ENCODE results near the gene INPP5E. TPM values are rescaled to one million over a fixed set of nuclear protein-coding genes. Genes with fewer than 3 reads are reported as not detected.
"Not testable (repeated sequence)": the region's sequence is repeated elsewhere in the genome, so short reads cannot be mapped to it uniquely, and the experiment has no call there.

Gene INPP5E
- total and polyA plus RNA-seq, 10 of the 15 experiments (the other 5 are each of a cell fraction or from before 2014, with no cell fraction given), result 0.24 to 16.0 (median 5.3) TPM

- ChIA-PET SMC1A (ENCODE audit: uncharacterized antibody, unreplicated experiment) (no interaction called here), CTCF (no interaction called here), POLR2A (no interaction called here), RAD21 (ENCODE audit: unreplicated experiment) (no interaction called here)
- H3K27ac ChIP-seq (ENCODE audit: control insufficient read depth, insufficient read depth), result no peak overlapping the region
- TF ChIP-seq PKNOX1 (IDR thresholded peaks at IDR 0.05), result no peak
- no peak for TF ChIP-seq LARP7 (IDR thresholded peaks at IDR 0.05)
- no peak for TF ChIP-seq CREB1 (IDR thresholded peaks at IDR 0.05; ENCODE audit: low read depth)
- no peak for TF ChIP-seq RBBP5 (conservative IDR thresholded peaks at IDR 0.05)
- no peaks in the 10 kb centered on the region for H3K9me3 ChIP-seq (replicated peaks; ENCODE audit: control insufficient read depth, insufficient read depth, low read length)
- H3K4me2 ChIP-seq (ENCODE audit: control insufficient read depth, insufficient read depth), result no peak overlapping the region
- H2AFZ ChIP-seq (ENCODE audit: control insufficient read depth, low read depth, low read length), result no peak overlapping the region
- intact Hi-C loops (cut with micrococcal nuclease; ENCODE audit: unreplicated experiment) (no loop called here), in situ Hi-C loops (cut with MboI) (no loop called here)
- no peaks in the 10 kb centered on the region for H3K4me1 ChIP-seq (ENCODE audit: control insufficient read depth, insufficient read depth, low read length)
- ATAC-seq, result no peak
- no peak for FAIRE-seq
- no peaks in the 10 kb centered on the region for H3K27me3 ChIP-seq (replicated peaks in 1 of 2; ENCODE audit: control insufficient read depth in 2 of 2, insufficient read depth in 2 of 2, low read length in 1 of 2)
- WGBS (ENCODE audit: insufficient coverage, insufficient replicate concordance, low lambda C conversion rate, missing lambda C conversion rate), result 96% methylated on average over 12 of the region's 12 CpGs
- no peak overlapping the region for H3K4me3 ChIP-seq
- no peak overlapping the region for H3K9ac ChIP-seq (ENCODE audit: control insufficient read depth, insufficient read depth, low read length)
- H3K79me2 ChIP-seq (ENCODE audit: control insufficient read depth, insufficient read depth, low read length), result no peaks in the 10 kb centered on the region
- H3K36me3 ChIP-seq (ENCODE audit: control insufficient read depth in 2 of 2, insufficient read depth in 2 of 2, low read length in 1 of 2), result peaks cover 13 to 23% of the 10 kb centered on the region in 2 experiments; a peak in 3 of 4 replicates
- no peaks in the 10 kb centered on the region for H4K20me1 ChIP-seq (ENCODE audit: control insufficient read depth, insufficient read depth)
- DNase-seq (ENCODE audit: low read depth, low spot score), result no peak
- BruUV-seq (replicated peaks), result no TSS peak
Measured at GRCh38 chr9:136426787-136427186, 12.9 kb downstream of the INPP5E start.

- DNase-seq (ENCODE audit: low read depth, low spot score); H3K9ac ChIP-seq (ENCODE audit: control insufficient read depth, insufficient read depth, low read length); in situ Hi-C loops (cut with MboI); FAIRE-seq; RAD21 ChIA-PET (ENCODE audit: unreplicated experiment); SMC1A ChIA-PET (ENCODE audit: uncharacterized antibody, unreplicated experiment); POLR2A ChIA-PET; H4K20me1 ChIP-seq (ENCODE audit: control insufficient read depth, insufficient read depth); H2AFZ ChIP-seq (ENCODE audit: control insufficient read depth, low read depth, low read length); H3K4me3 ChIP-seq; H3K27ac ChIP-seq (ENCODE audit: control insufficient read depth, insufficient read depth); H3K79me2 ChIP-seq (ENCODE audit: control insufficient read depth, insufficient read depth, low read length); ATAC-seq; BruUV-seq (replicated peaks); H3K27me3 ChIP-seq (replicated peaks in 1 of 2; ENCODE audit: control insufficient read depth in 2 of 2, insufficient read depth in 2 of 2, low read length in 1 of 2); intact Hi-C loops (cut with micrococcal nuclease; ENCODE audit: unreplicated experiment); H3K4me2 ChIP-seq (ENCODE audit: control insufficient read depth, insufficient read depth); H3K9me3 ChIP-seq (replicated peaks; ENCODE audit: control insufficient read depth, insufficient read depth, low read length); H3K4me1 ChIP-seq (ENCODE audit: control insufficient read depth, insufficient read depth, low read length): not testable (repeated sequence)
- H3K36me3 ChIP-seq (ENCODE audit: control insufficient read depth in 2 of 2, insufficient read depth in 2 of 2, low read length in 1 of 2), result peaks cover 18 to 21% of the 10 kb centered on the region in 2 experiments; a peak in 3 of 4 replicates
- WGBS (ENCODE audit: insufficient coverage, insufficient replicate concordance, low lambda C conversion rate, missing lambda C conversion rate), result 68% methylated on average over 7 of the region's 7 CpGs
- CTCF ChIA-PET, result interaction anchor here (1.1 kb wide), 1 partner anchor 25 kb away, joined by 4 read pairs; the partner anchor contains the start of gene SNAPC4
Measured at GRCh38 chr9:136425367-136425766, 14.3 kb downstream of the INPP5E start.

All from GM12878 (cell line).